Neural progenitor cell (in vitro differentiated cells): ENCODE measurements around the gene ABCF3. TPM values are rescaled to one million over a fixed set of nuclear protein-coding genes. Genes with fewer than 3 reads are reported as not detected.
"Not testable (repeated sequence)": the region's sequence is repeated elsewhere in the genome, so short reads cannot be mapped to it uniquely, and the experiment has no call there.

Experiments used
- DNase-seq: peaks from one replicate; pipeline ENCODE4 v3.0.0-alpha.2; 2016; ENCODE audit warnings: low spot score
- H2AFZ ChIP-seq: fragments of 200-600 bp; sonication (generic); replicated peaks from 2 replicates; pipeline ENCODE4 v1.6.1; 2016; ENCODE audit warnings: antibody characterized with exemption
- H3F3A ChIP-seq: fragments of 200-600 bp; sonication (generic); 2 replicates; pipeline ENCODE4 v1.6.1; 2016; ENCODE audit warnings: antibody characterized with exemption, low read depth
- H3K27ac ChIP-seq: fragments of 200-600 bp; sonication (generic); 2 replicates; pipeline ENCODE4 v1.5.1; 2016; ENCODE audit warnings: mild to moderate bottlenecking
- H3K27me3 ChIP-seq: fragments of 200-600 bp; sonication (generic); 2 replicates; pipeline ENCODE4 v1.6.1; 2016; ENCODE audit warnings: mild to moderate bottlenecking, moderate library complexity
- H3K36me3 ChIP-seq: fragments of 200-600 bp; sonication (generic); 2 replicates; pipeline ENCODE4 v1.5.1; 2016
- H3K4me1 ChIP-seq: fragments of 200-600 bp; sonication (generic); 2 replicates; pipeline ENCODE4 v1.6.1; 2016; ENCODE audit warnings: mixed run types
- H3K4me2 ChIP-seq: fragments of 200-600 bp; sonication (generic); 2 replicates; pipeline ENCODE4 v1.6.1; 2016
- H3K4me3 ChIP-seq: fragments of 200-600 bp; sonication (generic); 2 replicates; pipeline ENCODE4 v1.5.1; 2016
- H3K79me2 ChIP-seq: fragments of 200-600 bp; sonication (generic); 2 replicates; pipeline ENCODE4 v1.6.1; 2016; ENCODE audit warnings: low read depth
- H3K9ac ChIP-seq: fragments of 200-600 bp; sonication (generic); 2 replicates; pipeline ENCODE4 v1.6.1; 2016
- H3K9me3 ChIP-seq: fragments of 200-600 bp; sonication (generic); 2 replicates; pipeline ENCODE4 v1.5.1; 2016; ENCODE audit warnings: low read depth
- H4K20me1 ChIP-seq: fragments of 200-600 bp; sonication (generic); 2 replicates; pipeline ENCODE4 v1.6.1; 2016; ENCODE audit warnings: low read depth
- H3K27ac Mint-ChIP-seq: 3 replicates; pipeline ENCODE4 v1.8.0; 2021; ENCODE audit warnings: mixed read lengths
- H3K27me3 Mint-ChIP-seq: 2 replicates; pipeline ENCODE4 v1.8.0; 2022; ENCODE audit warnings: low read depth, mild to moderate bottlenecking, inconsistent platforms, moderate library complexity, mixed read lengths; ENCODE audit not compliant: insufficient read depth
- H3K36me3 Mint-ChIP-seq: 3 replicates; pipeline ENCODE4 v1.8.0; 2021; ENCODE audit warnings: mixed read lengths
- H3K4me1 Mint-ChIP-seq: 3 replicates; pipeline ENCODE4 v1.8.0; 2021; ENCODE audit warnings: mixed read lengths
- H3K4me3 Mint-ChIP-seq: 3 replicates; pipeline ENCODE4 v1.8.0; 2021; ENCODE audit warnings: mild to moderate bottlenecking, moderate library complexity, mixed read lengths
- H3K9me3 Mint-ChIP-seq: 3 replicates; pipeline ENCODE4 v1.8.0; 2020; ENCODE audit warnings: mixed read lengths
- CTCF ChIP-seq: fragments of 200-600 bp; sonication (generic); IDR thresholded peaks from 2 replicates; pipeline ENCODE4 v1.5.1; 2017; ENCODE audit warnings: antibody characterized with exemption, mild to moderate bottlenecking
- EZH2 ChIP-seq: fragments of 200-600 bp; sonication (generic); IDR thresholded peaks from 2 replicates; pipeline ENCODE4 v1.6.1; 2017; ENCODE audit warnings: antibody characterized with exemption, mild to moderate bottlenecking, moderate library complexity
- EZH2phosphoT487 ChIP-seq: fragments of 200-600 bp; sonication (generic); IDR thresholded peaks from 2 replicates; pipeline ENCODE4 v1.6.1; 2017; ENCODE audit warnings: antibody characterized with exemption
- total RNA-seq: library from RNA; depleted of rRNA; stranded (reverse); fragments of >200 nt; gene quantifications from 2 replicates; pipeline ENCODE4 v1.2.3, GENCODE V29; 2015; ENCODE audit warnings: low replicate concordance

The ABCF3 gene
- total RNA-seq, 1 donor from 2014 or later: 22.0 TPM

GRCh38 chr3:184145751-184146270 lies 40.2 kb upstream of the ABCF3 start:
- H3K4me1 Mint-ChIP-seq: no peaks in the 10 kb centered on the region
- Histone ChIP-seq H3K9me3 (no peaks in the 10 kb centered on the region), H3K4me2 (no peak overlapping the region), H3K4me1 (no peaks in the 10 kb centered on the region), H3F3A (peaks cover 13% of the 10 kb centered on the region), H3K27me3 (no peaks in the 10 kb centered on the region), H3K36me3 (no peaks in the 10 kb centered on the region), H3K27ac (no peak overlapping the region), H2AFZ (no peak overlapping the region), H3K9ac (no peak overlapping the region), H3K4me3 (no peak overlapping the region), H3K79me2 (no peaks in the 10 kb centered on the region), H4K20me1 (peaks cover 6% of the 10 kb centered on the region)
- DNase-seq: no peak
- TF ChIP-seq EZH2: no peak
- TF ChIP-seq EZH2phosphoT487: no peak
- no peak for TF ChIP-seq CTCF
- H3K9me3 Mint-ChIP-seq: no peaks in the 10 kb centered on the region
- peaks cover 11% of the 10 kb centered on the region for H3K27me3 Mint-ChIP-seq
- H3K36me3 Mint-ChIP-seq: peaks cover 13% of the 10 kb centered on the region
- H3K4me3 Mint-ChIP-seq: no peak overlapping the region
- H3K27ac Mint-ChIP-seq: no peak overlapping the region

- no peaks in the 10 kb centered on the region for H3K9me3 ChIP-seq
- no peak overlapping the region for H3K27ac Mint-ChIP-seq
- peaks cover 6% of the 10 kb centered on the region for H4K20me1 ChIP-seq
- H3K4me3 ChIP-seq: no peak overlapping the region
- no peak overlapping the region for H3K4me2 ChIP-seq
- DNase-seq: no peak
- no peak overlapping the region for H2AFZ ChIP-seq
- H3K4me1 Mint-ChIP-seq: peaks cover 4% of the 10 kb centered on the region
- TF ChIP-seq EZH2: no peak
- no peak for TF ChIP-seq EZH2phosphoT487
- TF ChIP-seq CTCF: no peak
- H3K27ac ChIP-seq: no peak overlapping the region
- no peaks in the 10 kb centered on the region for H3K27me3 ChIP-seq
- no peaks in the 10 kb centered on the region for H3K36me3 ChIP-seq
- H3F3A ChIP-seq: peaks cover 13% of the 10 kb centered on the region
- H3K9me3 Mint-ChIP-seq: no peaks in the 10 kb centered on the region
- no peak overlapping the region for H3K9ac ChIP-seq
- H3K4me3 Mint-ChIP-seq: no peak overlapping the region
- no peaks in the 10 kb centered on the region for H3K79me2 ChIP-seq
- H3K27me3 Mint-ChIP-seq: peaks cover 6% of the 10 kb centered on the region
- H3K4me1 ChIP-seq: no peaks in the 10 kb centered on the region
- peaks cover 1% of the 10 kb centered on the region for H3K36me3 Mint-ChIP-seq
Observed at GRCh38 chr3:184148076-184148475, 37.9 kb upstream of the ABCF3 start.

DNA sequence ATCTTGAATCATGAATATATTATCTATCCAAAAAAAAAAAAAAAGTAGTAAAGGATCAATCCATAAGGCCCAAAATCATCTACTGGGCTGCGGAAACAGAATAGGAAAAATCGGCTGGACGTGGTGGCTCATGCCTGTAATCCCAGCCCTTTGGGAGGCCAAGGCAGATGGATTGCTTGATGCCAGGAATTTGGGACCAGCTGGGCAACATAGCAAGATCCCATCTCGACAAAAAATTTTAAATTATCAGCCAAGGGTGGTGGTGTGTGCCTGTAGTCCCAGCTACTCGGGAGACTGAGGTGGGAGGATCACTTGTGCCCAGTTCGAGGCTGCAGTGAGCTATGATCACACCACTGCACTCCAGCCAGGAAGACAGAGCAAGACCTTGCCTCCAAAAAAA lies 36.9 kb upstream of the ABCF3 start:
- Histone ChIP-seq H3K36me3 (no peaks in the 10 kb centered on the region), H3K79me2 (peaks cover 7% of the 10 kb centered on the region), H3K9ac (no peak overlapping the region), H3K4me1 (no peaks in the 10 kb centered on the region), H3K4me2 (no peak overlapping the region), H3K4me3 (no peak overlapping the region), H3K27ac (no peak overlapping the region), H2AFZ (no peak overlapping the region), H3F3A (peaks cover 17% of the 10 kb centered on the region), H3K27me3 (no peaks in the 10 kb centered on the region), H3K9me3 (no peaks in the 10 kb centered on the region), H4K20me1 (peaks cover 6% of the 10 kb centered on the region)
- no peak for DNase-seq
- Mint-ChIP-seq H3K27me3 (peaks cover 7% of the 10 kb centered on the region), H3K4me1 (peaks cover 12% of the 10 kb centered on the region), H3K4me3 (no peak overlapping the region), H3K9me3 (no peaks in the 10 kb centered on the region), H3K27ac (no peak overlapping the region), H3K36me3 (no peaks in the 10 kb centered on the region)
- no peak for TF ChIP-seq EZH2

GRCh38 chr3:184149770-184150169 lies 36.2 kb upstream of the ABCF3 start:
- H3K27me3 ChIP-seq, H3K36me3 ChIP-seq, H4K20me1 ChIP-seq, H3K79me2 ChIP-seq, H3K9me3 ChIP-seq, H3K27ac Mint-ChIP-seq, H3K4me3 Mint-ChIP-seq, H3K9ac ChIP-seq, H3K4me2 ChIP-seq, H3K4me1 ChIP-seq, H3K27me3 Mint-ChIP-seq, H3K27ac ChIP-seq, H3K4me3 ChIP-seq, H3K9me3 Mint-ChIP-seq, H2AFZ ChIP-seq, H3K36me3 Mint-ChIP-seq: not testable (repeated sequence)
- H3F3A ChIP-seq: peaks cover 21% of the 10 kb centered on the region
- H3K4me1 Mint-ChIP-seq: peaks cover 16% of the 10 kb centered on the region
- peak; percentile 21 for DNase-seq
- peak; percentile 19 for TF ChIP-seq CTCF
